BJ (cell line): ENCODE results near the gene ESRRB. TPM values are rescaled to one million over a fixed set of nuclear protein-coding genes. Genes with fewer than 3 reads are reported as not detected.

ENCODE experiments used
- CTCF ChIA-PET: fragments of 350-600 bp; formaldehyde crosslinking; extraction: SDS; loops from one replicate; lab custom pipeline; 2021; ENCODE audit warnings: antibody characterized with exemption, inconsistent platforms; lab: Yijun Ruan, JAX
- POLR2A ChIA-PET: fragments of 300-600 bp; sonication (Branson Sonifier 250); formaldehyde crosslinking; extraction: SDS; loops from one replicate; lab custom pipeline; 2021; ENCODE audit warnings: antibody characterized with exemption; lab: Charles Lee
- DNase-seq: peaks from one replicate; pipeline ENCODE4 v3.0.0-alpha.2; 2011; ENCODE audit warnings: low read depth
- H3K27me3 ChIP-seq: 2 replicates; pipeline ENCODE4 v1.6.0; 2011; ENCODE audit warnings: low read length; ENCODE audit not compliant: control insufficient read depth, insufficient read depth
- H3K36me3 ChIP-seq: 2 replicates; pipeline ENCODE4 v1.5.1; 2011; ENCODE audit warnings: low read length; ENCODE audit not compliant: control insufficient read depth, insufficient read depth
- H3K4me3 ChIP-seq: 2 replicates; pipeline ENCODE4 v1.5.1; 2011; ENCODE audit warnings: low read depth, mild to moderate bottlenecking, control low read depth, low read length
- polyA plus RNA-seq: library from polyadenylated mRNA; depleted of rRNA; stranded (reverse); fragments of >200 nt; gene quantifications from 2 replicates; pipeline ENCODE4 v1.2.3, GENCODE V29; 2011
- TF ChIP-seq, protein P1 (sequence below): IDR thresholded peaks from 2 replicates; pipeline ENCODE4 v1.5.1; 2011; ENCODE audit warnings: low read depth, mild to moderate bottlenecking, control low read depth, inconsistent platforms, low read length, moderate library complexity; ENCODE audit not compliant: insufficient read depth

The ESRRB gene
- polyA plus RNA-seq, 1 experiment = not detected

DNA sequence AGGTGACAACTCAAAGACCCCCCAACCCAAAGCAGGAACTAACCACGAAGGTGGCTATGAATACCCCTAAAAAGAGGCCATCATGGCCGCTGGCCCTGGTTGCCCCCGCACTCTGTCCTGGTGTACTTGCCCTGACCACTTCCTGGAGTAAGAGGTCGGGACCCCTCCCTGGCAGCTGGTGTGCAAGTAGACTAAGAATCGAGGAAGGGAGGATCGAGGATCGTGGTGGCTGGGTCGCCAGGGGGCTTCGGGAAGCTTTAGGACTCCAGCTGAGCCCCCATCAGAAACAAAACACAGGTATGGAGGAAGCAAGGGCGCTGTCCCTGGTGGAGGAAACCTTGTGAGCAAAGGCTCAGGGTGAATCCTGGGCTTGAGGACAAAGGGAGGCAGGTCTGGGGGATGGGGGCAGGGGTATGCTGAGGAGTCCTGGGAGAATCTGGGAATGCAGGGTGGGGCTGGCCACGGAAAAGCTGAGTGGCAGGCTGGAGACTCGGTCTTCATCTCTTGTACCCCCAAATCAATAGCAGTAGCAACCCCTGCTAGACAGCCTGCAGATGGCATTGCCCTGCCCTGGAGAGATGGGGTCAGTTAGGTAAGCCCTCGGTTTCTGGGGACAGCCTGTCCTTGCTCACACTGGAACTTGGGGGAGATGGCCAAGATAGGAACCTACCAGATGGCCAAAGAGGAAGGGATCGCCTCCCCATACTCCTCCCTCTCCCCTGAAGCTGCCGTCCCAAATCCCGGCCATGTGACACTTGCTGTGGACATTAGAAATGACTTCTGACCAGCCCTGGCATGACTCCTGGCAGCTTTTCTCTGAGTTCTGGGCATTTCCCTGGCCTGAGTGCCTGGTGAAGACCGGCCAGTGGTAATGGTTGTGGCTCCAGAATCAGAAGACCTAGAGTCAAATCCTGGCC is 45.3 kb upstream of the ESRRB start:
- Histone ChIP-seq H3K36me3 (no peaks in the 10 kb centered on the region), H3K27me3 (peaks cover 17% of the 10 kb centered on the region), H3K4me3 (no peak overlapping the region)
- TF ChIP-seq, protein P1, sequence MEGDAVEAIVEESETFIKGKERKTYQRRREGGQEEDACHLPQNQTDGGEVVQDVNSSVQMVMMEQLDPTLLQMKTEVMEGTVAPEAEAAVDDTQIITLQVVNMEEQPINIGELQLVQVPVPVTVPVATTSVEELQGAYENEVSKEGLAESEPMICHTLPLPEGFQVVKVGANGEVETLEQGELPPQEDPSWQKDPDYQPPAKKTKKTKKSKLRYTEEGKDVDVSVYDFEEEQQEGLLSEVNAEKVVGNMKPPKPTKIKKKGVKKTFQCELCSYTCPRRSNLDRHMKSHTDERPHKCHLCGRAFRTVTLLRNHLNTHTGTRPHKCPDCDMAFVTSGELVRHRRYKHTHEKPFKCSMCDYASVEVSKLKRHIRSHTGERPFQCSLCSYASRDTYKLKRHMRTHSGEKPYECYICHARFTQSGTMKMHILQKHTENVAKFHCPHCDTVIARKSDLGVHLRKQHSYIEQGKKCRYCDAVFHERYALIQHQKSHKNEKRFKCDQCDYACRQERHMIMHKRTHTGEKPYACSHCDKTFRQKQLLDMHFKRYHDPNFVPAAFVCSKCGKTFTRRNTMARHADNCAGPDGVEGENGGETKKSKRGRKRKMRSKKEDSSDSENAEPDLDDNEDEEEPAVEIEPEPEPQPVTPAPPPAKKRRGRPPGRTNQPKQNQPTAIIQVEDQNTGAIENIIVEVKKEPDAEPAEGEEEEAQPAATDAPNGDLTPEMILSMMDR = no peak
- CTCF ChIA-PET = interaction anchor here (2.2 kb wide), 1 partner anchor 22 kb away, joined by 8 read pairs; no protein-coding TSS in a partner anchor
- POLR2A ChIA-PET = no interaction called here
- no peak for DNase-seq

DNA sequence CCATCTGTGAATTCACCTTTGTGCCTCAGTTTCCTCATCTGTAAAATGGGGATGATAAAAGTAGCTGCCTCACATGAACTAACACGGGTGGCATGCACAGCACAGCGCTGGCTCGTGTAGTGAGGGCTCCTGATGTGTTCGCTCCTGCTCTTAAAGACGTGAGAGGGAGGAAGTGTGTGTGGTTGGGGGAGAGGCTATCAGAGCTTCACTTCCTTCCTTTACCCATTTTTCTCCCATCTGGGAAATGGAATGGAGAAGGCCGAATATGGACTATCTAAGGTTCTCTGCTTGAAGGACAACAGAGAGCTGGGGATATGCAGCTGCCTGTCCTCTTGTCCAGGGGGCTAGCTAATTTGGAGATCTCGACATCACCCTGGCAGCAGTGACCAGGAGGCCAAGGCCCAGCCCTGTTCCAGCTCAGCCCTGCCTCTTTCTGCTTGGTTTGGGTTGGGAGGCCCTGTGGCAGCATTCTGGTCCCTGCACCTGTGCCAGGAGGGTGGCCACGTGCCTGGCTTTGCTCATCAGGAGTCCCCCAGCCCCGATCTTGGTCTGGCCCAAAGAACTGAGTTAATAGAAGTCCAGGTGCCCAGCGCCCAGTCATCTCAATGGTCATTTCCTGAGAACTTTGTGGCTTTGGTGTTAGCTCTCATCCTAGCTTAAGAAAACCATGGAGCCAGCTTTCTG is 44.5 kb upstream of the ESRRB start:
- DNase-seq = no peak
- CTCF ChIA-PET = interaction anchor here (1.0 to 2.2 kb wide), 2 partner anchors 21 to 92 kb away, joined by 3 to 8 read pairs; no protein-coding TSS in a partner anchor
- Histone ChIP-seq H3K27me3 (peaks cover 18% of the 10 kb centered on the region), H3K36me3 (no peaks in the 10 kb centered on the region), H3K4me3 (no peak overlapping the region)
- POLR2A ChIA-PET = no interaction called here
- TF ChIP-seq, protein P1 = no peak

DNA sequence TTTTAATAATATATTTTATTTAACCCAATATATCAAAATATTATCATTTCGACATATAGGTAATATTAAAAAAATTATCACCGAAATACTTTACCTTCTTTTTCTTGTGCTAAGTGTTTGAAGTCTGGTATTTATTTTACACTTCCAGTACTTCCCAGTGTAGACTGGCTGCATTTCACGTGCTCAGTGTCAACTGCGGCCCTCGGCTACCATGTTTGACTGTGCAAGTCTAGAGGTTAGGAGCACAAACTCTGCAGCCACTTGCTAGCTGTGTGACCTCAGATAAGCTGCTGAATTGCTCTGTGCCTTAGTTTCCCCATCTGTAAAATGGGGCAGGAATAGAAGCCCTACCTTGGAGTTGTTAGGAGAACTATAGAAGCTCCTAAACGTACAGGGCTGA is 42.3 kb upstream of the ESRRB start:
- ChIA-PET CTCF (no interaction called here), POLR2A (no interaction called here)
- TF ChIP-seq, protein P1 = no peak
- peaks cover 15% of the 10 kb centered on the region for H3K27me3 ChIP-seq
- DNase-seq = no peak
- H3K4me3 ChIP-seq = no peak overlapping the region
- H3K36me3 ChIP-seq = no peaks in the 10 kb centered on the region

DNA sequence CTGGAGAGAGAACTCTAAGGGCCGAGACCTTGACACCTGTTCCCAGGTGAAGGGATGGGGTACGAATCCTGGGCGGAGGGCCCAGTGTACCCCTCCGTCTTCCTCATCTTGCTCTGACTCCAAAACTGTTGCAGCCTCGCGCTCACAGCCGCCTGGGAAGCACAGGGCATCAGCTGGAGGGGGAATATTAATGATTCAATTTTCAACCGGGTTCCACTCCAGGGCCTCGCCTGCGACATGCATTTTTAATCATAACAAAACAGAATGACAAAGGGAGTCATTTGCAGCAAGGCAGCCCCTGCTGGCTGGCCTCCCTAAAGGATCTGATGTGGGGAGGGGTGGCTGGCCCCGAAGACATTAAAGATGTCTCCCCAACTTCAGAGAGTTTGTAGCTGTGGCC is 41.6 kb upstream of the ESRRB start:
- DNase-seq = no peak
- TF ChIP-seq, protein P1 = no peak
- Histone ChIP-seq H3K36me3 (no peaks in the 10 kb centered on the region), H3K4me3 (no peak overlapping the region), H3K27me3 (peaks cover 13% of the 10 kb centered on the region)
- POLR2A ChIA-PET = no interaction called here
- CTCF ChIA-PET = interaction anchor here (1.7 kb wide), 1 partner anchor 18 kb away, joined by 5 read pairs; no protein-coding TSS in a partner anchor

DNA sequence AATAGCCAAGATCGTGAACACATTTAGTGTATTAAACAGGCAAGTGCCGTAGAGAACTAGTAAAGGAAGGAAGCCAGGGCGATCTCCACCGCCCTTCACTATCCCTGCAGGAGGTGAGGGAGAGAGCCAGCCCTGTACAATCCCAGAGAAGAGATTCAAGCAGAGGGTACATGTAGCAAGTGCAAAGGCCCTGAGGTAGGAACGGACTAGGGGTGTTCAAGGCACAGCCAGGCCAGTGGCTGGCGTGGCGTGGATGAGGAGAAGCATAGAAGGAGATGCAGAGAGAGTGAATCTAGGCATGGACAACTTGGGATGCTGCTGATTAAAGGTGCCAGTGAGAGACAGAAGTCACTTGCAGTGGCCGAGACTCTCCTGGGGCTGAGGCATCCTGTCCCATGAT is 39.1 kb upstream of the ESRRB start:
- TF ChIP-seq, protein P1 = no peak

More for the DNA sequence above, 39.1 kb upstream of the ESRRB start:
- ChIA-PET POLR2A (no interaction called here), CTCF (interaction anchor here (1.1 to 1.9 kb wide), 2 partner anchors 16 to 107 kb away, joined by 3 to 12 read pairs; no protein-coding TSS in a partner anchor)
- Histone ChIP-seq H3K4me3 (no peak overlapping the region), H3K36me3 (no peaks in the 10 kb centered on the region), H3K27me3 (peaks cover 5% of the 10 kb centered on the region)
- no peak for DNase-seq
